Memory B cell (primary cell): Measurements from ENCODE around the gene DHFR.

Source experiments
- ATAC-seq: fragments of 150-1000 bp; cut with Tn5 transposase; 2 replicates; pipeline ENCODE4 v1.10.0; 2021; ENCODE audit warnings: low read depth, mild to moderate bottlenecking, moderate library complexity
- DNase-seq, 2 donors: peaks; one replicate each; pipeline ENCODE4 v3.0.0; 2022; ENCODE audit warnings: low spot score in 2 of 2
- H3K27ac Mint-ChIP-seq: one replicate; pipeline ENCODE4 v1.8.0; 2022; ENCODE audit warnings: mild to moderate bottlenecking, moderate library complexity, mixed read lengths
- H3K27me3 Mint-ChIP-seq: one replicate; pipeline ENCODE4 v1.8.0; 2022; ENCODE audit warnings: mixed read lengths
- H3K36me3 Mint-ChIP-seq: one replicate; pipeline ENCODE4 v1.8.0; 2022; ENCODE audit warnings: mild to moderate bottlenecking, mixed read lengths
- H3K4me1 Mint-ChIP-seq: one replicate; pipeline ENCODE4 v1.8.0; 2022; ENCODE audit warnings: mixed read lengths
- H3K4me3 Mint-ChIP-seq: one replicate; pipeline ENCODE4 v1.8.0; 2022; ENCODE audit warnings: mild to moderate bottlenecking, moderate library complexity, mixed read lengths
- H3K9me3 Mint-ChIP-seq: one replicate; pipeline ENCODE4 v1.8.0; 2022; ENCODE audit warnings: mixed read lengths

DHFR gene

GRCh38 chr5:80632700-80633099 lies 22.1 kb downstream of the DHFR start:
- Mint-ChIP-seq H3K4me1 (no peaks in the 10 kb centered on the region), H3K9me3 (no peaks in the 10 kb centered on the region), H3K36me3 (peaks cover 22% of the 10 kb centered on the region), H3K27ac (no peak overlapping the region), H3K4me3 (no peak overlapping the region), H3K27me3 (no peaks in the 10 kb centered on the region)
- DNase-seq (no peak), ATAC-seq (no peak)

GRCh38 chr5:80631278-80632259 lies 23.2 kb downstream of the DHFR start:
- Mint-ChIP-seq H3K4me3 (no peak overlapping the region), H3K36me3 (peaks cover 19% of the 10 kb centered on the region)
- no peak for ATAC-seq

GRCh38 chr5:80629281-80629680 lies 25.5 kb downstream of the DHFR start:
- H3K27ac Mint-ChIP-seq = no peak overlapping the region
- H3K4me3 Mint-ChIP-seq = no peak overlapping the region
- peaks cover 19% of the 10 kb centered on the region for H3K36me3 Mint-ChIP-seq
- H3K9me3 Mint-ChIP-seq = peaks cover 2% of the 10 kb centered on the region
- DNase-seq (no peak), ATAC-seq (no peak)
- H3K4me1 Mint-ChIP-seq = no peaks in the 10 kb centered on the region
- H3K27me3 Mint-ChIP-seq = no peaks in the 10 kb centered on the region

More at GRCh38 chr5:80631278-80632259, 23.2 kb downstream of the DHFR start:
- Mint-ChIP-seq H3K27me3 (no peaks in the 10 kb centered on the region), H3K9me3 (no peaks in the 10 kb centered on the region), H3K4me1 (no peaks in the 10 kb centered on the region), H3K27ac (no peak overlapping the region)
- DNase-seq = no peak

- Mint-ChIP-seq H3K9me3 (peaks cover 2% of the 10 kb centered on the region), H3K27me3 (no peaks in the 10 kb centered on the region), H3K36me3 (peaks cover 10% of the 10 kb centered on the region), H3K4me3 (no peak overlapping the region), H3K27ac (no peak overlapping the region), H3K4me1 (no peaks in the 10 kb centered on the region)
- no peak for ATAC-seq
- no peak for DNase-seq
Measured at GRCh38 chr5:80625230-80625629, 29.6 kb downstream of the DHFR start.

GRCh38 chr5:80623999-80624398 lies 30.8 kb downstream of the DHFR start:
- Mint-ChIP-seq H3K36me3 (peaks cover 4% of the 10 kb centered on the region), H3K27ac (no peak overlapping the region), H3K27me3 (no peaks in the 10 kb centered on the region), H3K9me3 (peaks cover 2% of the 10 kb centered on the region), H3K4me3 (no peak overlapping the region), H3K4me1 (no peaks in the 10 kb centered on the region)
- ATAC-seq = no peak
- no peak for DNase-seq

- Mint-ChIP-seq H3K27ac (no peak overlapping the region), H3K4me1 (no peaks in the 10 kb centered on the region), H3K4me3 (no peak overlapping the region), H3K9me3 (peaks cover 2% of the 10 kb centered on the region), H3K27me3 (no peaks in the 10 kb centered on the region), H3K36me3 (peaks cover 10% of the 10 kb centered on the region)
- ATAC-seq = no peak
- no peak for DNase-seq
Measured at GRCh38 chr5:80622756-80623155, 32.0 kb downstream of the DHFR start.

- no peak for DNase-seq
- no peak for ATAC-seq
- H3K27ac Mint-ChIP-seq = no peak overlapping the region
- no peaks in the 10 kb centered on the region for H3K4me1 Mint-ChIP-seq
- no peak overlapping the region for H3K4me3 Mint-ChIP-seq
- peaks cover 10% of the 10 kb centered on the region for H3K36me3 Mint-ChIP-seq
- H3K9me3 Mint-ChIP-seq = no peaks in the 10 kb centered on the region
- H3K27me3 Mint-ChIP-seq = no peaks in the 10 kb centered on the region
Measured at GRCh38 chr5:80620211-80620610, 34.6 kb downstream of the DHFR start.

GRCh38 chr5:80619086-80619485 lies 35.7 kb downstream of the DHFR start:
- ATAC-seq = no peak

GRCh38 chr5:80618438-80618837 lies 36.3 kb downstream of the DHFR start:
- no peak overlapping the region for H3K4me3 Mint-ChIP-seq
- H3K4me1 Mint-ChIP-seq = no peaks in the 10 kb centered on the region
- peaks cover 10% of the 10 kb centered on the region for H3K36me3 Mint-ChIP-seq
- no peak overlapping the region for H3K27ac Mint-ChIP-seq
- H3K9me3 Mint-ChIP-seq = no peaks in the 10 kb centered on the region
- ATAC-seq = no peak
- DNase-seq = no peak
- no peaks in the 10 kb centered on the region for H3K27me3 Mint-ChIP-seq

More at GRCh38 chr5:80619086-80619485, 35.7 kb downstream of the DHFR start:
- H3K4me1 Mint-ChIP-seq = no peaks in the 10 kb centered on the region
- no peak overlapping the region for H3K4me3 Mint-ChIP-seq
- H3K9me3 Mint-ChIP-seq = no peaks in the 10 kb centered on the region
- H3K27me3 Mint-ChIP-seq = no peaks in the 10 kb centered on the region
- peaks cover 10% of the 10 kb centered on the region for H3K36me3 Mint-ChIP-seq
- H3K27ac Mint-ChIP-seq = no peak overlapping the region
- DNase-seq = no peak

- peaks cover 2% of the 10 kb centered on the region for H3K9me3 Mint-ChIP-seq
- ATAC-seq (no peak), DNase-seq (no peak)
- no peaks in the 10 kb centered on the region for H3K4me1 Mint-ChIP-seq
- H3K4me3 Mint-ChIP-seq = no peak overlapping the region
- no peak overlapping the region for H3K27ac Mint-ChIP-seq
- peaks cover 6% of the 10 kb centered on the region for H3K36me3 Mint-ChIP-seq
- H3K27me3 Mint-ChIP-seq = no peaks in the 10 kb centered on the region
Measured at GRCh38 chr5:80615266-80615914, 39.4 kb downstream of the DHFR start.

GRCh38 chr5:80609692-80610091 lies 45.1 kb downstream of the DHFR start:
- ATAC-seq (no peak), DNase-seq (no peak)
- no peak overlapping the region for H3K4me3 Mint-ChIP-seq
- H3K9me3 Mint-ChIP-seq = peaks cover 2% of the 10 kb centered on the region
- H3K27me3 Mint-ChIP-seq = no peaks in the 10 kb centered on the region
- no peak overlapping the region for H3K27ac Mint-ChIP-seq
- no peaks in the 10 kb centered on the region for H3K4me1 Mint-ChIP-seq
- H3K36me3 Mint-ChIP-seq = peaks cover 7% of the 10 kb centered on the region

GRCh38 chr5:80608731-80609130 lies 46.1 kb downstream of the DHFR start:
- Mint-ChIP-seq H3K27ac (no peak overlapping the region), H3K4me3 (no peak overlapping the region), H3K27me3 (no peaks in the 10 kb centered on the region), H3K36me3 (peaks cover 7% of the 10 kb centered on the region), H3K4me1 (no peaks in the 10 kb centered on the region), H3K9me3 (peaks cover 2% of the 10 kb centered on the region)
- no peak for DNase-seq
- ATAC-seq = no peak

GRCh38 chr5:80607832-80608231 lies 47.0 kb downstream of the DHFR start:
- ATAC-seq (no peak), DNase-seq (no peak)
- peaks cover 2% of the 10 kb centered on the region for H3K9me3 Mint-ChIP-seq
- peaks cover 7% of the 10 kb centered on the region for H3K36me3 Mint-ChIP-seq
- H3K27ac Mint-ChIP-seq = no peak overlapping the region
- no peak overlapping the region for H3K4me3 Mint-ChIP-seq
- no peaks in the 10 kb centered on the region for H3K27me3 Mint-ChIP-seq
- no peaks in the 10 kb centered on the region for H3K4me1 Mint-ChIP-seq

GRCh38 chr5:80607343-80607742 lies 47.4 kb downstream of the DHFR start:
- Mint-ChIP-seq H3K9me3 (peaks cover 2% of the 10 kb centered on the region), H3K27ac (no peak overlapping the region), H3K4me1 (no peaks in the 10 kb centered on the region), H3K36me3 (peaks cover 7% of the 10 kb centered on the region), H3K4me3 (no peak overlapping the region), H3K27me3 (no peaks in the 10 kb centered on the region)
- DNase-seq = no peak
- ATAC-seq = no peak
